ENCODE data around the gene NAALADL2.

- TF ChIP-seq CTCF (IDR thresholded peaks at IDR 0.05; ENCODE audit: low read length) = no peak
- TF ChIP-seq EZH2 (IDR thresholded peaks at IDR 0.05; ENCODE audit: borderline replicate concordance, low read length) = no peak
Measured at GRCh38 chr3:175257123-175257522, 398.0 kb downstream of the NAALADL2 start.

Measured in OCI-LY1 (cell line).